HepG2 (cell line): Measurements from ENCODE around the gene ZNF544. TPM values are rescaled to one million over a fixed set of nuclear protein-coding genes. Genes with fewer than 3 reads are reported as not detected.

ENCODE experiments used
- ATAC-seq: fragments of 200-7000 bp; cut with Tn5 transposase; 3 replicates; pipeline ENCODE4 v1.9.1; 2020; ENCODE audit warnings: mild to moderate bottlenecking, moderate library complexity
- BruUV-seq: library from RNA; stranded (reverse); fragments of 400-500 nt; replicated peaks from 2 replicates; lab custom pipeline; 2021; lab: Mats Ljungman, UMichigan
- CTCF ChIA-PET: fragments of 300-600 bp; formaldehyde crosslinking; extraction: SDS; loops from one replicate; lab custom pipeline; 2021; ENCODE audit warnings: low total read pairs, inconsistent platforms, low intra/inter-chr PET ratio; lab: Yijun Ruan, JAX
- POLR2A ChIA-PET: fragments of 350-600 bp; sonication (Branson Sonifier 250); formaldehyde crosslinking; loops from one replicate; lab custom pipeline; 2020; ENCODE audit warnings: antibody characterized with exemption, inconsistent platforms; lab: Yijun Ruan, JAX
- DNase-seq: peaks from one replicate; pipeline ENCODE4 v3.0.0-alpha.2; 2015; ENCODE audit warnings: low spot score
- FAIRE-seq: peaks from 3 replicates; lab custom pipeline; 2011; peaks lifted over from hg19 to GRCh38; lab: Jason Lieb, UNC
- H2AFZ ChIP-seq: one replicate; pipeline ENCODE4 v1.6.1; 2011; ENCODE audit warnings: low read length, inconsistent platforms
- H3K27ac ChIP-seq: fragments of 300-600 bp; 3 replicates; pipeline ENCODE4 v1.8.0; 2011; ENCODE audit warnings: mixed run types, mild to moderate bottlenecking, mixed read lengths, low read length, inconsistent platforms; ENCODE audit not compliant: insufficient read depth; ENCODE audit errors: extremely low read length
- H3K27me3 ChIP-seq, 2 experiments: fragments of 200-600 bp in 1 of 2; 2 replicates in 1 of 2; 3 replicates in 1 of 2; pipeline versions ENCODE4 v1.6.0 to v1.8.0; 2011; ENCODE audit warnings: low read length in 2 of 2, mild to moderate bottlenecking in 2 of 2, moderate library complexity in 2 of 2, inconsistent platforms in 1 of 2; ENCODE audit not compliant: insufficient read depth in 2 of 2, control insufficient read depth in 1 of 2
- H3K36me3 ChIP-seq, 2 experiments: fragments of 200-600 bp in 1 of 2; replicated peaks in 1 of 2; 2 replicates in 1 of 2; 3 replicates in 1 of 2; pipeline versions ENCODE4 v1.5.1 to v1.8.0; 2011; ENCODE audit warnings: low read length in 2 of 2, inconsistent platforms in 1 of 2; ENCODE audit not compliant: insufficient read depth in 2 of 2, control insufficient read depth in 1 of 2
- H3K4me1 ChIP-seq: 2 replicates; pipeline ENCODE4 v1.5.1; 2012; ENCODE audit warnings: low read length, inconsistent platforms; ENCODE audit not compliant: insufficient read depth
- H3K4me2 ChIP-seq: 2 replicates; pipeline ENCODE4 v1.6.0; 2011; ENCODE audit warnings: low read depth, low read length, inconsistent platforms
- H3K4me3 ChIP-seq, 3 experiments: fragments of 200-600 bp in 1 of 3; sonication (generic), shearing (Covaris generic) in 1 of 3; replicated peaks in 1 of 3; 2 replicates each; pipeline ENCODE4 v1.5.1; 2011 to 2016; ENCODE audit warnings: low read length in 3 of 3, inconsistent platforms in 2 of 3, low read depth in 2 of 3, mild to moderate bottlenecking in 2 of 3, control low read depth in 1 of 3, mixed read lengths in 1 of 3; ENCODE audit not compliant: insufficient read depth in 1 of 3
- H3K79me2 ChIP-seq: one replicate; pipeline ENCODE4 v1.6.1; 2011; ENCODE audit warnings: low read length, inconsistent platforms; ENCODE audit not compliant: insufficient read depth
- H3K9ac ChIP-seq: 2 replicates; pipeline ENCODE4 v1.6.0; 2011; ENCODE audit warnings: mild to moderate bottlenecking, low read depth, low read length, inconsistent platforms; ENCODE audit not compliant: insufficient read depth
- H3K9me3 ChIP-seq: 2 replicates; pipeline ENCODE4 v1.5.1; 2012; ENCODE audit warnings: mild to moderate bottlenecking, low read length
- H4K20me1 ChIP-seq: 2 replicates; pipeline ENCODE4 v1.6.0; 2011; ENCODE audit warnings: inconsistent platforms, mild to moderate bottlenecking, low read length, moderate library complexity; ENCODE audit not compliant: insufficient read depth
- MLXIP ChIP-seq: sonication (generic); formaldehyde crosslinking; IDR thresholded peaks from 2 replicates; pipeline ENCODE4 v1.9.0; 2021; ENCODE audit warnings: missing genetic modification reagents, borderline replicate concordance
- ZNF562 ChIP-seq: sonication (generic); formaldehyde crosslinking; IDR thresholded peaks from 2 replicates; pipeline ENCODE4 v1.8.0; 2022; ENCODE audit warnings: missing genetic modification reagents, borderline replicate concordance
- ZNF574 ChIP-seq: sonication (generic); formaldehyde crosslinking; IDR thresholded peaks from 2 replicates; pipeline ENCODE4 v1.4.0; 2020; ENCODE audit warnings: missing genetic modification reagents
- ZNF614 ChIP-seq: IDR thresholded peaks from 2 replicates; pipeline ENCODE4 v1.6.1; 2018; ENCODE audit warnings: missing biosample characterization, missing genetic modification reagents, inconsistent platforms, borderline replicate concordance
- WGBS: methylation state at CpG from one replicate; pipeline ENCODE4 v1.1.6; 2017; ENCODE audit warnings: low lambda C conversion rate; 5-methylcytosine and 5-hydroxymethylcytosine counted together
- in situ Hi-C: cut with HindIII; loops from 2 replicates; pipeline ENCODE4 v1.10.0; 2017; ENCODE audit warnings: low pct_unique_long_range_greater_than_20kb; ENCODE audit not compliant: extremely low pct_ligation_motif_present
- intact Hi-C: fragments of 100-400 bp; cut with micrococcal nuclease; formaldehyde crosslinking; loops from one replicate; pipeline ENCODE4 v1.10.0; 2022; ENCODE audit not compliant: unreplicated experiment
- polyA plus RNA-seq, 8 experiments: library from polyadenylated mRNA; depleted of rRNA in 3 of 8; stranded (reverse) in 7 of 8; unstranded in 1 of 8; fragments of >200 nt; fragmentation: Illumina TruSeq in 4 of 8; extraction: Trizol in 4 of 8; gene quantifications; 2 replicates each; pipeline versions ENCODE4 v1.2.1 to v1.2.3, GENCODE V29; 2011 to 2016; ENCODE audit warnings: low read depth in 4 of 8, missing spikeins in 1 of 8, mixed read lengths in 1 of 8; ENCODE audit not compliant: insufficient read depth in 1 of 8
- total RNA-seq, 5 experiments: library from RNA; depleted of rRNA; stranded (reverse); fragments of >200 nt; fragmentation: Illumina TruSeq; extraction: Trizol; gene quantifications; 2 replicates each; pipeline ENCODE4 v1.2.3, GENCODE V29; 2016; ENCODE audit warnings: low read depth in 1 of 5

The ZNF544 gene
- total and polyA plus RNA-seq, 2 of the 13 experiments (the other 11 are each of a cell fraction or from before 2014, with no cell fraction given) = 13.1 to 17.0 TPM

- H3K9me3 ChIP-seq = peaks cover 89% of the 10 kb centered on the region
- ChIA-PET CTCF (no interaction called here), POLR2A (no interaction called here)
Measured at GRCh38 chr19:58268344-58268743, 39.6 kb downstream of the ZNF544 start.

More at GRCh38 chr19:58268344-58268743, 39.6 kb downstream of the ZNF544 start:
- intact Hi-C loops = no loop called here
- TF ChIP-seq ZNF562 (CRISPR knock-in tag) (peak; percentile 66; the same call in 1 of the 2 replicates), ZNF574 (CRISPR knock-in tag) (no peak), MLXIP (CRISPR knock-in tag) (no peak), ZNF614 (CRISPR knock-in tag) (no peak)
- H3K9ac ChIP-seq = no peak overlapping the region
- BruUV-seq = no TSS peak
- H3K79me2 ChIP-seq = no peaks in the 10 kb centered on the region
- no peak overlapping the region for H2AFZ ChIP-seq
- H3K36me3 ChIP-seq = peaks cover 2 to 5% of the 10 kb centered on the region in 2 experiments; a peak in 3 of 5 replicates
- no peak for DNase-seq
- H3K4me3 ChIP-seq = no peak overlapping the region
- ATAC-seq = no peak
- no peak overlapping the region for H3K27ac ChIP-seq
- in situ Hi-C loops = loop anchor here (10.0 kb wide), 1 partner anchor 74 kb away; no protein-coding TSS in a partner anchor
- no peak overlapping the region for H3K4me2 ChIP-seq
- no peaks in the 10 kb centered on the region for H4K20me1 ChIP-seq
- no peaks in the 10 kb centered on the region for H3K4me1 ChIP-seq
- no peaks in the 10 kb centered on the region for H3K27me3 ChIP-seq
- FAIRE-seq = no peak
- 72% methylated on average over 3 of the region's 3 CpGs for WGBS
